Panc1 (cell line): ENCODE results near the gene MARCHF7. TPM values are rescaled to one million over a fixed set of nuclear protein-coding genes. Genes with fewer than 3 reads are reported as not detected.
"Not testable (repeated sequence)": the region's sequence is repeated elsewhere in the genome, so short reads cannot be mapped to it uniquely, and the experiment has no call there.

Experiments
- ATAC-seq: fragments of 200-7000 bp; cut with Tn5 transposase; 2 replicates; pipeline ENCODE4 v1.9.1; 2020; ENCODE audit warnings: mild to moderate bottlenecking, moderate library complexity
- BruUV-seq: library from RNA; stranded (reverse); fragments of 400-500 nt; replicated peaks from 2 replicates; lab custom pipeline; 2021; lab: Mats Ljungman, UMichigan
- CTCF ChIA-PET: fragments of 300-600 bp; sonication (Branson Sonifier 250); formaldehyde crosslinking; loops from one replicate; lab custom pipeline; 2022; ENCODE audit warnings: antibody characterized with exemption; lab: Charles Lee
- POLR2A ChIA-PET: fragments of 300-600 bp; sonication (Branson Sonifier 250); formaldehyde crosslinking; loops from one replicate; lab custom pipeline; 2022; ENCODE audit warnings: antibody characterized with exemption; lab: Charles Lee
- DNase-seq: peaks from one replicate; pipeline ENCODE4 v3.0.0-alpha.2; 2010; ENCODE audit warnings: low read depth, low spot score
- H3K27ac ChIP-seq: 2 replicates; pipeline ENCODE4 v1.5.1; 2011; ENCODE audit warnings: mild to moderate bottlenecking, low read length, inconsistent platforms
- H3K27me3 ChIP-seq: fragments of 200-500 bp; sonication (Bioruptor generic); 2 replicates; pipeline ENCODE4 v1.6.0; 2014; ENCODE audit warnings: low read length, inconsistent platforms; ENCODE audit not compliant: control insufficient read depth, insufficient read depth
- H3K36me3 ChIP-seq: fragments of 200-500 bp; sonication (Bioruptor generic); 2 replicates; pipeline ENCODE4 v1.5.1; 2014; ENCODE audit warnings: inconsistent platforms, mild to moderate bottlenecking, low read length, moderate library complexity; ENCODE audit not compliant: control insufficient read depth, insufficient read depth
- H3K4me1 ChIP-seq: 2 replicates; pipeline ENCODE4 v1.5.1; 2011; ENCODE audit warnings: inconsistent platforms, mild to moderate bottlenecking, low read length, moderate library complexity; ENCODE audit not compliant: control insufficient read depth, insufficient read depth
- H3K4me3 ChIP-seq, 2 experiments: 2 replicates each; pipeline ENCODE4 v1.5.1; 2011 to 2012; ENCODE audit warnings: low read depth in 2 of 2, low read length in 2 of 2, mild to moderate bottlenecking in 2 of 2, inconsistent platforms in 1 of 2, moderate library complexity in 1 of 2
- H3K9me3 ChIP-seq: fragments of 200-500 bp; sonication (Bioruptor generic); 2 replicates; pipeline ENCODE4 v1.5.1; 2014; ENCODE audit warnings: low read depth, mild to moderate bottlenecking, inconsistent platforms, low read length, moderate library complexity; ENCODE audit not compliant: control insufficient read depth, insufficient read depth
- POLR2AphosphoS5 ChIP-seq: IDR thresholded peaks from 2 replicates; pipeline ENCODE4 v1.6.1; 2012; ENCODE audit warnings: mild to moderate bottlenecking, low read depth, low read length, moderate library complexity
- SIN3A ChIP-seq: IDR thresholded peaks from 2 replicates; pipeline ENCODE4 v1.6.1; 2012; ENCODE audit warnings: low read depth, mild to moderate bottlenecking, low read length, moderate library complexity, borderline replicate concordance; ENCODE audit not compliant: insufficient read depth
- TCF7L2 ChIP-seq: IDR thresholded peaks from 2 replicates; pipeline ENCODE4 v1.6.1; 2011; ENCODE audit warnings: mild to moderate bottlenecking, low read depth, low read length, inconsistent platforms
- in situ Hi-C: cut with HindIII; loops from 2 replicates; pipeline ENCODE4 v1.10.0; 2016; ENCODE audit warnings: low sequenced_read_pairs, low pct_unique_long_range_greater_than_20kb
- intact Hi-C: fragments of 100-400 bp; cut with micrococcal nuclease; formaldehyde crosslinking; loops from one replicate; pipeline ENCODE4 v1.10.0; 2022; ENCODE audit not compliant: unreplicated experiment
- total RNA-seq: library from RNA; stranded (reverse); gene quantifications from one replicate; pipeline ENCODE4 v1.2.1, GENCODE V29; 2021; ENCODE audit not compliant: unreplicated experiment
- TF ChIP-seq, protein P1 (sequence below), 2 experiments: IDR thresholded peaks; 2 replicates each; pipeline ENCODE4 v1.6.1; 2011 to 2012; ENCODE audit warnings: low read depth in 2 of 2, control low read depth in 1 of 2, low read length in 1 of 2, mild to moderate bottlenecking in 1 of 2, moderate library complexity in 1 of 2; ENCODE audit not compliant: insufficient read depth in 1 of 2
- TF ChIP-seq, protein P2 (sequence below): fragments of 450-650 bp; IDR thresholded peaks from 2 replicates; pipeline ENCODE4 v1.5.1; 2017; ENCODE audit warnings: mild to moderate bottlenecking

The MARCHF7 gene
- total RNA-seq, 1 experiment from 2014 or later = 85.7 TPM

DNA sequence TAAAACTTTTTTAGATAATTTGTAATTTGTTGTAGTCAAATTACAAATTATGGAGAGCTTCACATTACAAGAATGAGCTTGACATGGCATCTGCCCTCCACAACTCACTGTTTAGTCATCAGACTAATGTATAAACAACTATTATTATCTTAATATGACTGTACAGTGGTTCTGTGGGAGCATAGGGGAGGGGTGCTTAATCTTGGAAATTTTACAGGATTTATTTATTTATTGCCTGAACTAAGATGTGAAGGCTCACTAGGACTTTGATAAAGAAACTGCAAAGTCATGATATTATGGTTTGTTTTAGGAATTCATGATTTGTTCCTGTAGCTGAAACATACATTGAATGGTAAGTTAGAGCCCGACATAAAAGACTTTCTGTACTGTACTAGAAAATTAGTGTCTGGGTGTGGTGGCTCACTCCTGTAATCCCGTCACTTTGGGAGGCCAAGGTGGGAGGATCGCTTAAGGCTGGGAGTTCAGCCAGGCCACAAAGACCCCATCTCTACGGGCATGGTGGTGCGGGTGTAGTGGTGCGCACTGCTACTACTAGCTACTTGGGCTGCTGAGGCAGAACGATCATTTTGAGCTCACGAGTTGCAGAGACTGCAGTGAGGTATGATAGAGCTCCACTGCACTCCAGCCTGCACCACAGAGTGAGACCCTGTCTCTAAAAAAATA is 2.1 kb downstream of the MARCHF7 start:
- Histone ChIP-seq H3K27ac (peak overlapping the region; percentile 99), H3K27me3 (no peaks in the 10 kb centered on the region), H3K9me3 (no peaks in the 10 kb centered on the region), H3K36me3 (peaks cover 41% of the 10 kb centered on the region), H3K4me3 (peak overlapping the region; percentile 72 to 91), H3K4me1 (peaks cover 19% of the 10 kb centered on the region)
- in situ Hi-C loops (loop anchor here (25.0 kb wide), 1 partner anchor 102 kb away; the partner anchor contains the start of gene BAZ2B), intact Hi-C loops (loop anchor here (5.0 kb wide), 1 partner anchor 97 kb away; the partner anchor contains the start of gene BAZ2B)
- ChIA-PET CTCF (no interaction called here), POLR2A (interaction anchor here (1.2 kb wide), 1 partner anchor 99 kb away, joined by 4 read pairs; no protein-coding TSS in a partner anchor)
- ATAC-seq = no peak
- DNase-seq = no peak
- no TSS peak for BruUV-seq
- TF ChIP-seq, protein P1, sequence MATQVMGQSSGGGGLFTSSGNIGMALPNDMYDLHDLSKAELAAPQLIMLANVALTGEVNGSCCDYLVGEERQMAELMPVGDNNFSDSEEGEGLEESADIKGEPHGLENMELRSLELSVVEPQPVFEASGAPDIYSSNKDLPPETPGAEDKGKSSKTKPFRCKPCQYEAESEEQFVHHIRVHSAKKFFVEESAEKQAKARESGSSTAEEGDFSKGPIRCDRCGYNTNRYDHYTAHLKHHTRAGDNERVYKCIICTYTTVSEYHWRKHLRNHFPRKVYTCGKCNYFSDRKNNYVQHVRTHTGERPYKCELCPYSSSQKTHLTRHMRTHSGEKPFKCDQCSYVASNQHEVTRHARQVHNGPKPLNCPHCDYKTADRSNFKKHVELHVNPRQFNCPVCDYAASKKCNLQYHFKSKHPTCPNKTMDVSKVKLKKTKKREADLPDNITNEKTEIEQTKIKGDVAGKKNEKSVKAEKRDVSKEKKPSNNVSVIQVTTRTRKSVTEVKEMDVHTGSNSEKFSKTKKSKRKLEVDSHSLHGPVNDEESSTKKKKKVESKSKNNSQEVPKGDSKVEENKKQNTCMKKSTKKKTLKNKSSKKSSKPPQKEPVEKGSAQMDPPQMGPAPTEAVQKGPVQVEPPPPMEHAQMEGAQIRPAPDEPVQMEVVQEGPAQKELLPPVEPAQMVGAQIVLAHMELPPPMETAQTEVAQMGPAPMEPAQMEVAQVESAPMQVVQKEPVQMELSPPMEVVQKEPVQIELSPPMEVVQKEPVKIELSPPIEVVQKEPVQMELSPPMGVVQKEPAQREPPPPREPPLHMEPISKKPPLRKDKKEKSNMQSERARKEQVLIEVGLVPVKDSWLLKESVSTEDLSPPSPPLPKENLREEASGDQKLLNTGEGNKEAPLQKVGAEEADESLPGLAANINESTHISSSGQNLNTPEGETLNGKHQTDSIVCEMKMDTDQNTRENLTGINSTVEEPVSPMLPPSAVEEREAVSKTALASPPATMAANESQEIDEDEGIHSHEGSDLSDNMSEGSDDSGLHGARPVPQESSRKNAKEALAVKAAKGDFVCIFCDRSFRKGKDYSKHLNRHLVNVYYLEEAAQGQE (IDR thresholded peaks at IDR 0.05; ENCODE audit: insufficient read depth in 1 of 2, low read depth in 2 of 2, low read length in 1 of 2) = no peak
- TF ChIP-seq SIN3A (no peak), TCF7L2 (no peak), POLR2AphosphoS5 (no peak)
- TF ChIP-seq, protein P2, sequence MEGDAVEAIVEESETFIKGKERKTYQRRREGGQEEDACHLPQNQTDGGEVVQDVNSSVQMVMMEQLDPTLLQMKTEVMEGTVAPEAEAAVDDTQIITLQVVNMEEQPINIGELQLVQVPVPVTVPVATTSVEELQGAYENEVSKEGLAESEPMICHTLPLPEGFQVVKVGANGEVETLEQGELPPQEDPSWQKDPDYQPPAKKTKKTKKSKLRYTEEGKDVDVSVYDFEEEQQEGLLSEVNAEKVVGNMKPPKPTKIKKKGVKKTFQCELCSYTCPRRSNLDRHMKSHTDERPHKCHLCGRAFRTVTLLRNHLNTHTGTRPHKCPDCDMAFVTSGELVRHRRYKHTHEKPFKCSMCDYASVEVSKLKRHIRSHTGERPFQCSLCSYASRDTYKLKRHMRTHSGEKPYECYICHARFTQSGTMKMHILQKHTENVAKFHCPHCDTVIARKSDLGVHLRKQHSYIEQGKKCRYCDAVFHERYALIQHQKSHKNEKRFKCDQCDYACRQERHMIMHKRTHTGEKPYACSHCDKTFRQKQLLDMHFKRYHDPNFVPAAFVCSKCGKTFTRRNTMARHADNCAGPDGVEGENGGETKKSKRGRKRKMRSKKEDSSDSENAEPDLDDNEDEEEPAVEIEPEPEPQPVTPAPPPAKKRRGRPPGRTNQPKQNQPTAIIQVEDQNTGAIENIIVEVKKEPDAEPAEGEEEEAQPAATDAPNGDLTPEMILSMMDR = no peak

- Histone ChIP-seq H3K4me3 (no peak overlapping the region), H3K27ac (no peak overlapping the region), H3K27me3 (no peaks in the 10 kb centered on the region), H3K4me1 (peaks cover 19% of the 10 kb centered on the region), H3K9me3 (no peaks in the 10 kb centered on the region), H3K36me3 (peaks cover 46% of the 10 kb centered on the region)
- DNase-seq (no peak), ATAC-seq (no peak)
- in situ Hi-C loops = loop anchor here (25.0 kb wide), 1 partner anchor 103 kb away; the partner anchor contains the start of gene BAZ2B
- ChIA-PET POLR2A (interaction anchor here (0.7 to 0.8 kb wide), 2 partner anchors 78 to 101 kb away, joined by 3 read pairs; no protein-coding TSS in a partner anchor), CTCF (no interaction called here)
- BruUV-seq = no TSS peak
- intact Hi-C loops = no loop called here
- TF ChIP-seq, protein P1 (IDR thresholded peaks at IDR 0.05; ENCODE audit: insufficient read depth in 1 of 2, low read depth in 2 of 2, low read length in 1 of 2) = no peak
- TF ChIP-seq TCF7L2 (no peak), SIN3A (no peak), POLR2AphosphoS5 (no peak)
- TF ChIP-seq, protein P2 = no peak
These were observed 3.1 kb downstream of the MARCHF7 start for GRCh38 chr2:159715451-159715850.

DNA sequence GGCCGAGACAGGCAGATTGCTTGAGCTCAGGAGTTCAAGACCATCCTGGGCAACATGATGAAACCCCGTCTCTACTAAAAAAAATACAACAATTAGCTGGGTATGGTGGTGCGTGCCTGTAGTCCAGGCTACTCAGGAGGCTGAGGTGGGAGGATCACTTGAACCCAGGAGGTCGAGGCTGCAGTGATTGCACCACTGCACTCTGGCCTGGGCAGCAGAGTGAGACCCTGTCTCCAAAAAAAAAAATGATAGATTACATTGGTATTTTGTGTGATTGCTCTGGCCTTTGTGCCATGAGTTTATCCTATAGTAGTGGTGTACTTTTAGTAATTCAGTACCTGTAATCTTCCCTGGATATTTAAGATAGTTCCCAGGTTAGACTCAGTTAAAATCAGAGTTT is 4.1 kb downstream of the MARCHF7 start:
- CTCF ChIA-PET, ATAC-seq, H3K27me3 ChIP-seq, H3K27ac ChIP-seq, intact Hi-C loops, H3K4me3 ChIP-seq, DNase-seq, H3K9me3 ChIP-seq, BruUV-seq: not testable (repeated sequence)
- H3K4me1 ChIP-seq = peaks cover 12% of the 10 kb centered on the region; the same call in 1 of the 2 replicates
- in situ Hi-C loops = loop anchor here (25.0 kb wide), 1 partner anchor 104 kb away; the partner anchor contains the start of gene BAZ2B
- H3K36me3 ChIP-seq = peaks cover 48% of the 10 kb centered on the region
- POLR2A ChIA-PET = interaction anchor here (0.6 kb wide), 1 partner anchor 15 kb away, joined by 4 read pairs; no protein-coding TSS in a partner anchor
